Measurements from ENCODE around the gene DNMT3B.

GRCh38 chr20:32792731-32793458 is 30.7 kb downstream of the DNMT3B start:
- TF ChIP-seq CTCF (IDR thresholded peaks at IDR 0.05; ENCODE audit: insufficient read depth, low read length) (no peak), SPI1 (IDR thresholded peaks at IDR 0.05; ENCODE audit: borderline replicate concordance, low read depth) (no peak), REST (IDR thresholded peaks at IDR 0.05; ENCODE audit: insufficient replicate concordance, low read depth) (no peak)
